GM21360 (cell line): ENCODE measurements around the gene SMARCAL1.
A peak's percentile ranks its signal among the peaks of the same experiment; 100 is the strongest.
"Not testable (repeated sequence)": the region's sequence is repeated elsewhere in the genome, so short reads cannot be mapped to it uniquely, and the experiment has no call there.

Source experiments
- ATAC-seq: cut with Tn5 transposase; IDR thresholded peaks from one replicate; pipeline ENCODE4 v1.9.1; 2021; ENCODE audit warnings: mild to moderate bottlenecking, moderate library complexity; ENCODE audit not compliant: unreplicated experiment

Gene SMARCAL1

GRCh38 chr2:216412022-216412999 lies at the start of gene SMARCAL1:
Gene SMARCAL1, plus strand, starts transcription at chr2:216412484. Its CDS starts 2,221 bp downstream, at chr2:216414705.
- peak; percentile 92 for ATAC-seq

- no peak for ATAC-seq
These were observed 49.6 kb upstream of the SMARCAL1 start for GRCh38 chr2:216362730-216363129.

- no peak for ATAC-seq
These were observed 49.1 kb upstream of the SMARCAL1 start for GRCh38 chr2:216363221-216363620.

GRCh38 chr2:216365518-216365917 lies 46.8 kb upstream of the SMARCAL1 start:
- ATAC-seq, result no peak

- ATAC-seq, result no peak
These were observed 45.4 kb upstream of the SMARCAL1 start for GRCh38 chr2:216366777-216367471.

GRCh38 chr2:216369821-216370220 lies 42.5 kb upstream of the SMARCAL1 start:
- ATAC-seq, result no peak

- no peak for ATAC-seq
These were observed 41.1 kb upstream of the SMARCAL1 start for GRCh38 chr2:216370961-216371712.

- no peak for ATAC-seq
These were observed 40.3 kb upstream of the SMARCAL1 start, which contains the start of gene MARCHF4 for GRCh38 chr2:216371721-216372702. Gene MARCHF4, minus strand, starts transcription at chr2:216372483. Its CDS starts 2,223 bp downstream, at chr2:216370260.

- no peak for ATAC-seq
These were observed 39.5 kb upstream of the SMARCAL1 start for GRCh38 chr2:216372761-216373291.

- ATAC-seq, result no peak
These were observed 38.4 kb upstream of the SMARCAL1 start for GRCh38 chr2:216373896-216374295.

- ATAC-seq, result no peak
These were observed 37.0 kb upstream of the SMARCAL1 start for GRCh38 chr2:216375286-216375685.

GRCh38 chr2:216379977-216380376 lies 32.3 kb upstream of the SMARCAL1 start:
- ATAC-seq, result no peak

- ATAC-seq, result not testable (repeated sequence)
These were observed 27.9 kb upstream of the SMARCAL1 start for GRCh38 chr2:216384409-216384808.

GRCh38 chr2:216385478-216385877 lies 26.8 kb upstream of the SMARCAL1 start:
- ATAC-seq, result no peak

- ATAC-seq, result no peak
These were observed 25.0 kb upstream of the SMARCAL1 start for GRCh38 chr2:216387262-216387661.

- ATAC-seq, result no peak
These were observed 24.0 kb upstream of the SMARCAL1 start for GRCh38 chr2:216388046-216388884.

GRCh38 chr2:216389570-216389969 lies 22.7 kb upstream of the SMARCAL1 start:
- no peak for ATAC-seq

- ATAC-seq, result no peak
These were observed 20.9 kb upstream of the SMARCAL1 start for GRCh38 chr2:216391401-216391800.
